Neuronal stem cell (in vitro differentiated cells): Measurements from ENCODE around the gene MTAP.

Source experiments
- DNase-seq: peaks from one replicate; pipeline ENCODE4 v3.0.0-alpha.2; 2013; ENCODE audit warnings: low spot score
- H2AFZ ChIP-seq: one replicate; pipeline ENCODE4 v1.6.1; 2013; ENCODE audit warnings: mild to moderate bottlenecking, low read length, inconsistent platforms
- H2AK5ac ChIP-seq: 2 replicates; pipeline ENCODE4 v1.6.1; 2013; ENCODE audit warnings: low read depth, mild to moderate bottlenecking, inconsistent platforms, low read length, moderate library complexity, mixed read lengths
- H2BK120ac ChIP-seq: 2 replicates; pipeline ENCODE4 v1.6.1; 2013; ENCODE audit warnings: low read depth, mild to moderate bottlenecking, inconsistent platforms, low read length, moderate library complexity, mixed read lengths
- H2BK12ac ChIP-seq: one replicate; pipeline ENCODE4 v1.6.1; 2013; ENCODE audit warnings: low read length, inconsistent platforms
- H2BK15ac ChIP-seq: 2 replicates; pipeline ENCODE4 v1.6.1; 2013; ENCODE audit warnings: mild to moderate bottlenecking, low read length, inconsistent platforms, mixed read lengths
- H2BK5ac ChIP-seq: one replicate; pipeline ENCODE4 v1.6.1; 2013; ENCODE audit warnings: inconsistent platforms, mild to moderate bottlenecking, low read length, moderate library complexity
- H3K14ac ChIP-seq: one replicate; pipeline ENCODE4 v1.6.1; 2013; ENCODE audit warnings: low read length, inconsistent platforms
- H3K18ac ChIP-seq: 2 replicates; pipeline ENCODE4 v1.6.1; 2013; ENCODE audit warnings: low read length, inconsistent platforms
- H3K23ac ChIP-seq: 2 replicates; pipeline ENCODE4 v1.6.1; 2013; ENCODE audit warnings: low read depth, mild to moderate bottlenecking, mixed read lengths, low read length, inconsistent platforms; ENCODE audit not compliant: poor library complexity
- H3K27ac ChIP-seq: replicated peaks from 3 replicates; pipeline ENCODE4 v1.5.1; 2013; ENCODE audit warnings: low read length, inconsistent platforms
- H3K27me3 ChIP-seq, 3 experiments: 2 replicates each; pipeline ENCODE4 v1.6.1; 2013; ENCODE audit warnings: low read length in 3 of 3, mild to moderate bottlenecking in 2 of 3, inconsistent platforms in 1 of 3, low read depth in 1 of 3, mixed read lengths in 1 of 3, moderate library complexity in 1 of 3; ENCODE audit not compliant: control insufficient read depth in 3 of 3, insufficient read depth in 3 of 3
- H3K36me3 ChIP-seq, 2 donors: replicated peaks in 1 of 2; 2 replicates each; pipeline ENCODE4 v1.6.1; 2013; ENCODE audit warnings: low read length in 2 of 2; ENCODE audit not compliant: control insufficient read depth in 2 of 2, insufficient read depth in 2 of 2
- H3K4ac ChIP-seq: 2 replicates; pipeline ENCODE4 v1.6.1; 2013; ENCODE audit warnings: inconsistent platforms, mild to moderate bottlenecking, low read length, moderate library complexity
- H3K4me1 ChIP-seq, 2 donors: 1 replicate in 1 of 2; 2 replicates in 1 of 2; pipeline ENCODE4 v1.6.1; 2013; ENCODE audit warnings: low read length in 2 of 2, low read depth in 1 of 2; ENCODE audit not compliant: control insufficient read depth in 2 of 2, insufficient read depth in 1 of 2
- H3K4me2 ChIP-seq: one replicate; pipeline ENCODE4 v1.6.1; 2013; ENCODE audit warnings: mild to moderate bottlenecking, low read length, inconsistent platforms; ENCODE audit not compliant: insufficient read depth, poor library complexity, severe bottlenecking
- H3K4me3 ChIP-seq, 2 donors: 2 replicates each; pipeline ENCODE4 v1.5.1; 2013; ENCODE audit warnings: low read length in 2 of 2, mild to moderate bottlenecking in 2 of 2, inconsistent platforms in 1 of 2, moderate library complexity in 1 of 2
- H3K79me1 ChIP-seq: one replicate; pipeline ENCODE4 v1.6.1; 2013; ENCODE audit warnings: low read depth, mild to moderate bottlenecking, inconsistent platforms, low read length, moderate library complexity
- H3K9ac ChIP-seq: one replicate; pipeline ENCODE4 v1.6.1; 2013; ENCODE audit warnings: mild to moderate bottlenecking, low read depth, low read length, inconsistent platforms; ENCODE audit not compliant: poor library complexity
- H3K9me3 ChIP-seq, 2 donors: replicated peaks in 1 of 2; 2 replicates each; pipeline versions ENCODE3 to v1.6.1; 2013; ENCODE audit warnings: low read length in 2 of 2, mild to moderate bottlenecking in 2 of 2, inconsistent platforms in 1 of 2, low read depth in 1 of 2, mixed read lengths in 1 of 2, moderate library complexity in 1 of 2; ENCODE audit not compliant: control insufficient read depth in 2 of 2, insufficient read depth in 1 of 2
- H4K8ac ChIP-seq: one replicate; pipeline ENCODE4 v1.6.1; 2013; ENCODE audit warnings: low read depth, mild to moderate bottlenecking, inconsistent platforms, low read length, moderate library complexity
- H4K91ac ChIP-seq: one replicate; pipeline ENCODE4 v1.6.1; 2013; ENCODE audit warnings: low read length, low read depth, mild to moderate bottlenecking, inconsistent platforms; ENCODE audit not compliant: poor library complexity
- WGBS, 2 donors: extraction: QIAGEN DNeasy Blood & Tissue Kit; methylation state at CpG; one replicate each; pipeline ENCODE4 v1.1.7; 2013; ENCODE audit warnings: missing lambda C conversion rate in 2 of 2, mixed read lengths in 1 of 2; ENCODE audit not compliant: insufficient read length in 2 of 2, insufficient replicate concordance in 1 of 2; ENCODE audit errors: extremely low coverage in 2 of 2; 5-methylcytosine and 5-hydroxymethylcytosine counted together

MTAP gene

DNA sequence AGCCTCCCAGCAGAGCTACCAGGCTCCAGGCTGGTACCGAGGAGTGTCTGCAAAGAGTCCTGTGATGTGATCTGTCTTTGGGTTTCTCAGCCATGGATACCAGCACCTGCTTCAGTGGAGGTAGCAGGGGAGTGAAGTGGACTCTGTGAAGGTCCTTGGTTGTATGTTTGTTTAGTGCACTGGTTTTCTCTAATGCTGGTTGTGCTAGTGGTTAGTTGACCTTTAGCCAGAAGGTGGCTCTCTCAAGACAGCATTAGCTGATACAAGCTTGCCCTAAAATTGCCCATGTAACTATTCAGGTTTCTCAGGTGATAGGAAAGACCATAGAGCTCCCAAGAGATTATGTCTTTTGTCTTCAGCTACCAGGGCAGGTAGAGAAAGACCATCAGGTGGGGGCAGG, 87.2 kb downstream of the MTAP start:
- Histone ChIP-seq H4K91ac (no peak overlapping the region), H3K4me1 (no peaks in the 10 kb centered on the region), H2BK5ac (no peak overlapping the region), H2BK12ac (no peak overlapping the region), H3K79me1 (no peaks in the 10 kb centered on the region), H3K9me3 (peaks cover 8 to 71% of the 10 kb centered on the region in 2 donors), H3K4me3 (peak overlapping the region in 1 of 2 donors; percentile 4), H4K8ac (no peak overlapping the region), H3K4ac (no peak overlapping the region), H3K4me2 (no peak overlapping the region), H3K14ac (no peak overlapping the region), H2BK15ac (no peak overlapping the region), H3K23ac (no peak overlapping the region), H2AK5ac (no peak overlapping the region), H2AFZ (no peak overlapping the region), H3K18ac (no peak overlapping the region), H3K9ac (no peak overlapping the region), H3K27me3 (no peaks in the 10 kb centered on the region), H3K27ac (no peak overlapping the region), H3K36me3 (peaks cover 0 to 51% of the 10 kb centered on the region in 2 donors), H2BK120ac (no peak overlapping the region)
- DNase-seq, result no peak
- WGBS, 2 donors, result no CpG with 5 or more reads among the region's 1 CpG

GRCh38 chr9:21890696-21891095, 88.3 kb downstream of the MTAP start:
- H3K4me3 ChIP-seq, result no peak overlapping the region
- H4K8ac ChIP-seq, result no peak overlapping the region
- H4K91ac ChIP-seq, result no peak overlapping the region
- no peak overlapping the region for H2AK5ac ChIP-seq
- H2BK5ac ChIP-seq, result no peak overlapping the region
- H3K18ac ChIP-seq, result no peak overlapping the region
- no peak overlapping the region for H3K23ac ChIP-seq
- H2BK12ac ChIP-seq, result no peak overlapping the region
- no peak for DNase-seq
- H3K14ac ChIP-seq, result no peak overlapping the region
- no peak overlapping the region for H2AFZ ChIP-seq
- H2BK120ac ChIP-seq, result no peak overlapping the region
- no peaks in the 10 kb centered on the region for H3K79me1 ChIP-seq
- H3K27ac ChIP-seq, result no peak overlapping the region
- no peaks in the 10 kb centered on the region for H3K4me1 ChIP-seq
- no peak overlapping the region for H2BK15ac ChIP-seq
- H3K27me3 ChIP-seq, result no peaks in the 10 kb centered on the region
- H3K4ac ChIP-seq, result no peak overlapping the region
- no peak overlapping the region for H3K4me2 ChIP-seq
- WGBS, 2 donors, result no CpG with 5 or more reads among the region's 5 CpGs
- peaks cover 9 to 79% of the 10 kb centered on the region in 2 donors for H3K9me3 ChIP-seq
- no peak overlapping the region for H3K9ac ChIP-seq
- H3K36me3 ChIP-seq, result peaks cover 0 to 53% of the 10 kb centered on the region in 2 donors

- DNase-seq, result no peak
- Histone ChIP-seq H2BK5ac (no peak overlapping the region), H3K9ac (no peak overlapping the region), H4K8ac (no peak overlapping the region), H3K23ac (no peak overlapping the region), H4K91ac (no peak overlapping the region), H2BK120ac (no peak overlapping the region), H3K27me3 (no peaks in the 10 kb centered on the region), H3K27ac (no peak overlapping the region), H3K9me3 (peaks cover 8 to 35% of the 10 kb centered on the region in 2 donors), H2BK15ac (no peak overlapping the region), H2AFZ (no peak overlapping the region), H3K18ac (no peak overlapping the region), H3K4me2 (no peak overlapping the region), H3K4me1 (peaks cover 0 to 2% of the 10 kb centered on the region in 2 donors), H3K14ac (no peak overlapping the region), H3K36me3 (peaks cover 0 to 13% of the 10 kb centered on the region in 2 donors), H2BK12ac (no peak overlapping the region), H3K4ac (no peak overlapping the region), H3K79me1 (no peaks in the 10 kb centered on the region), H3K4me3 (no peak overlapping the region), H2AK5ac (no peak overlapping the region)
- WGBS, 2 donors, result no CpG with 5 or more reads among the region's 1 CpG
These were observed 99.1 kb downstream of the MTAP start for GRCh38 chr9:21901546-21901945.

GRCh38 chr9:21902136-21902535, 99.7 kb downstream of the MTAP start:
- Histone ChIP-seq H3K9ac (no peak overlapping the region), H3K18ac (no peak overlapping the region), H3K79me1 (no peaks in the 10 kb centered on the region), H3K4me1 (peaks cover 0 to 2% of the 10 kb centered on the region in 2 donors), H2BK120ac (no peak overlapping the region), H3K27ac (no peak overlapping the region), H3K23ac (no peak overlapping the region), H2BK15ac (no peak overlapping the region), H3K4ac (no peak overlapping the region), H2BK5ac (no peak overlapping the region), H3K4me2 (no peak overlapping the region), H3K4me3 (no peak overlapping the region), H2BK12ac (no peak overlapping the region), H4K8ac (no peak overlapping the region), H4K91ac (no peak overlapping the region), H2AK5ac (no peak overlapping the region), H3K14ac (no peak overlapping the region), H3K9me3 (peaks cover 8 to 38% of the 10 kb centered on the region in 2 donors), H2AFZ (no peak overlapping the region), H3K36me3 (peaks cover 0 to 13% of the 10 kb centered on the region in 2 donors), H3K27me3 (no peaks in the 10 kb centered on the region)
- no CpG with 5 or more reads among the region's 1 CpG for WGBS, 2 donors
- no peak for DNase-seq
